Skin epidermis (tissue), 12 donors: ENCODE data around the gene SMAD1.
"Not testable (repeated sequence)": the region's sequence is repeated elsewhere in the genome, so short reads cannot be mapped to it uniquely, and the experiment has no call there.

ENCODE experiments used
- H3K27ac ChIP-seq, 21 experiments: fragments of 200-600 bp; sonication (generic) in 11 of 21; one replicate each; pipeline ENCODE4 v1.5.0; 2020; ENCODE audit warnings: mild to moderate bottlenecking in 3 of 21, inconsistent platforms in 2 of 21, moderate library complexity in 2 of 21
- H3K4me3 ChIP-seq, 7 experiments: fragments of 200-600 bp; sonication (generic) in 2 of 7; one replicate each; pipeline ENCODE4 v1.5.0; 2020; ENCODE audit warnings: inconsistent platforms in 2 of 7, mild to moderate bottlenecking in 2 of 7, moderate library complexity in 1 of 7

Gene SMAD1

GRCh38 chr4:145546175-145546915 is 64.7 kb downstream of the SMAD1 start:
- H3K27ac ChIP-seq = peak overlapping the region in 10 of 21 experiments; percentile 27 to 80 (median 42)

GRCh38 chr4:145551660-145552059 is 70.0 kb downstream of the SMAD1 start:
- Histone ChIP-seq H3K4me3 (no peak overlapping the region), H3K27ac (peak overlapping the region in 5 of 21 experiments; percentile 11 to 63 (median 23))

More at GRCh38 chr4:145546175-145546915, 64.7 kb downstream of the SMAD1 start:
- no peak overlapping the region for H3K4me3 ChIP-seq

GRCh38 chr4:145552181-145552822 is 70.6 kb downstream of the SMAD1 start:
- no peak overlapping the region for H3K4me3 ChIP-seq
- peak overlapping the region in 2 of 21 experiments; percentile 7 to 53 for H3K27ac ChIP-seq

- Histone ChIP-seq H3K27ac (peak overlapping the region in 2 of 21 experiments; percentile 3 to 24), H3K4me3 (no peak overlapping the region)
Measured at GRCh38 chr4:145553375-145553774, 71.7 kb downstream of the SMAD1 start.

- H3K27ac ChIP-seq = peak overlapping the region in 3 of 21 experiments; percentile 3 to 45 (median 30)
- no peak overlapping the region for H3K4me3 ChIP-seq
Measured at GRCh38 chr4:145554691-145555090, 73.0 kb downstream of the SMAD1 start.

GRCh38 chr4:145557720-145558119 is 76.1 kb downstream of the SMAD1 start:
- Histone ChIP-seq H3K4me3 (no peak overlapping the region), H3K27ac (no peak overlapping the region)

- H3K27ac ChIP-seq = no peak overlapping the region
- H3K4me3 ChIP-seq = no peak overlapping the region
Measured at GRCh38 chr4:145563293-145563985, 81.8 kb downstream of the SMAD1 start.

GRCh38 chr4:145564540-145564939 is 82.9 kb downstream of the SMAD1 start:
- Histone ChIP-seq H3K4me3 (no peak overlapping the region), H3K27ac (no peak overlapping the region)

GRCh38 chr4:145565328-145565727 is 83.7 kb downstream of the SMAD1 start:
- H3K27ac ChIP-seq = no peak overlapping the region
- H3K4me3 ChIP-seq = no peak overlapping the region

- no peak overlapping the region for H3K4me3 ChIP-seq
- H3K27ac ChIP-seq = no peak overlapping the region
Measured at GRCh38 chr4:145566086-145566708, 84.5 kb downstream of the SMAD1 start.

- H3K27ac ChIP-seq = no peak overlapping the region
- no peak overlapping the region for H3K4me3 ChIP-seq
Measured at GRCh38 chr4:145566768-145567167, 85.1 kb downstream of the SMAD1 start.

- Histone ChIP-seq H3K4me3 (no peak overlapping the region), H3K27ac (no peak overlapping the region)
Measured at GRCh38 chr4:145567516-145567915, 85.9 kb downstream of the SMAD1 start.

- H3K27ac ChIP-seq = not testable (repeated sequence)
Measured at GRCh38 chr4:145574546-145574945, 92.9 kb downstream of the SMAD1 start.

GRCh38 chr4:145580906-145581305 is 99.3 kb downstream of the SMAD1 start:
- no peak overlapping the region for H3K4me3 ChIP-seq
- H3K27ac ChIP-seq = no peak overlapping the region

More at GRCh38 chr4:145574546-145574945, 92.9 kb downstream of the SMAD1 start:
- not testable (repeated sequence) for H3K4me3 ChIP-seq

- Histone ChIP-seq H3K4me3 (no peak overlapping the region), H3K27ac (no peak overlapping the region)
Measured at GRCh38 chr4:145583191-145584055, 101.8 kb downstream of the SMAD1 start.

- no peak overlapping the region for H3K27ac ChIP-seq
Measured at GRCh38 chr4:145587088-145587754, 105.6 kb downstream of the SMAD1 start.

GRCh38 chr4:145589381-145589780 is 107.7 kb downstream of the SMAD1 start:
- H3K4me3 ChIP-seq, H3K27ac ChIP-seq: not testable (repeated sequence)

More at GRCh38 chr4:145587088-145587754, 105.6 kb downstream of the SMAD1 start:
- H3K4me3 ChIP-seq = no peak overlapping the region

- Histone ChIP-seq H3K4me3 (no peak overlapping the region), H3K27ac (no peak overlapping the region)
Measured at GRCh38 chr4:145589916-145590702, 108.5 kb downstream of the SMAD1 start.
